GM10266 (cell line): Measurements from ENCODE around the gene ATRX.
"Not testable (repeated sequence)": the region's sequence is repeated elsewhere in the genome, so short reads cannot be mapped to it uniquely, and the experiment has no call there.

Source experiments
- DNase-seq: peaks from one replicate; pipeline ENCODE4 v3.0.0; 2012; ENCODE audit errors: extremely low spot score
- TF ChIP-seq, protein P1 (sequence below): IDR thresholded peaks from 2 replicates; pipeline ENCODE4 v1.5.1; 2012; ENCODE audit warnings: mild to moderate bottlenecking, low read depth; ENCODE audit not compliant: control insufficient read depth, insufficient read depth; ENCODE audit errors: missing control alignments

ATRX gene

DNA sequence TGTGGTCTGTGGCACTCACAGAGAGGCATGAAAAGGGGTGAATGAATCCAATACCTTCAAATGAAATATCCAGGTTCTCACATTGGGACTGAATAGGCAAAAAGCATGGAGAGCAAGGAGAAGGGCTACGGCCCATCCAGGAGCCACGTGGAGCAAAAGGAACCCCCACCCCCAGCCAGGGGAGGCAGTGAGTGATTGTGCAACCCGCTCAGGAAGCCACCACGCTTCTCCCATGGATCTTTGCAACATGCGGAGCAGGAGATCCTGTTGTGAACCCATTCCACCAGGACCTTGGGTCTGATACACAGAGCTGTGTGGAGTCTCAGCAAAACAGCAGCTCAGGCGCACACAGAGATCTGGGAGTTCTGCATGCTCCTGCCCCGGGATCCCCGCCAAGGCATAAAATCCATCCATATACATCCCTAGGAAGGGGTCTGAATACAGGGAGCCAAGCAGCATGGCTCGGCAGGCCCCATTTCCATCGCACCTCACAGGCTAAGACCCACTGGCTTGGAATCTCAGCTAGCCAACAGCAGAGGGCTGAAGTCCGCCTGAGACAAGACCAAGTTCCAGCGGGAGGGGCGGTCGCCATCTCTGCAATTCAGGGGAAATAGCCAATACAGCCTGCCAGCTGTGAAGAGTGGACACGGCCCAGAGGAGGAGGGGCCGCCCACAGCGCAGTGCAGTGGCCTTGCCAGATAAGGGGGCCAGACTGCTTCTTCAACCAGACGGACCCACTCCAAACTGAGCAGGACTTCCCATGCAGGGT, 258.6 kb downstream of the ATRX start:
- no peak for DNase-seq
- TF ChIP-seq, protein P1, sequence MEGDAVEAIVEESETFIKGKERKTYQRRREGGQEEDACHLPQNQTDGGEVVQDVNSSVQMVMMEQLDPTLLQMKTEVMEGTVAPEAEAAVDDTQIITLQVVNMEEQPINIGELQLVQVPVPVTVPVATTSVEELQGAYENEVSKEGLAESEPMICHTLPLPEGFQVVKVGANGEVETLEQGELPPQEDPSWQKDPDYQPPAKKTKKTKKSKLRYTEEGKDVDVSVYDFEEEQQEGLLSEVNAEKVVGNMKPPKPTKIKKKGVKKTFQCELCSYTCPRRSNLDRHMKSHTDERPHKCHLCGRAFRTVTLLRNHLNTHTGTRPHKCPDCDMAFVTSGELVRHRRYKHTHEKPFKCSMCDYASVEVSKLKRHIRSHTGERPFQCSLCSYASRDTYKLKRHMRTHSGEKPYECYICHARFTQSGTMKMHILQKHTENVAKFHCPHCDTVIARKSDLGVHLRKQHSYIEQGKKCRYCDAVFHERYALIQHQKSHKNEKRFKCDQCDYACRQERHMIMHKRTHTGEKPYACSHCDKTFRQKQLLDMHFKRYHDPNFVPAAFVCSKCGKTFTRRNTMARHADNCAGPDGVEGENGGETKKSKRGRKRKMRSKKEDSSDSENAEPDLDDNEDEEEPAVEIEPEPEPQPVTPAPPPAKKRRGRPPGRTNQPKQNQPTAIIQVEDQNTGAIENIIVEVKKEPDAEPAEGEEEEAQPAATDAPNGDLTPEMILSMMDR: no peak

DNA sequence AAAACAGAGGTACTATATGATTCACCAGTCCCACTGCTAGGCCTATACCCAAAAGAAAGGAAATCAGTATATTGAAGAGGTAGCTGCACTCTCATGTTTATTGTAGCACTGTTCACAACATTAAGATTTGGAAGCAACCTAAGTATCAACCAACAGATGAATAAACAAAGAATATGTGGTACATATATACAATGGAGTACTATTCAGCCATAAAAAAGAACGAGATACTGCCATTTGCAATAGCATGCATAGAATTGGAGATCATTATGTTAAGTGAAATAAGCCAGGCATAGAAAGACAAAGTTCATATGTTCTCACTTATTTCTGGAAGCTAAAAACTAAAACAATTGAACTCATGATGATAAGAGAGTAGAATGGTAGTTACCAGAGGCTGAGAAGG, 266.3 kb downstream of the ATRX start:
- no peak for DNase-seq

DNA sequence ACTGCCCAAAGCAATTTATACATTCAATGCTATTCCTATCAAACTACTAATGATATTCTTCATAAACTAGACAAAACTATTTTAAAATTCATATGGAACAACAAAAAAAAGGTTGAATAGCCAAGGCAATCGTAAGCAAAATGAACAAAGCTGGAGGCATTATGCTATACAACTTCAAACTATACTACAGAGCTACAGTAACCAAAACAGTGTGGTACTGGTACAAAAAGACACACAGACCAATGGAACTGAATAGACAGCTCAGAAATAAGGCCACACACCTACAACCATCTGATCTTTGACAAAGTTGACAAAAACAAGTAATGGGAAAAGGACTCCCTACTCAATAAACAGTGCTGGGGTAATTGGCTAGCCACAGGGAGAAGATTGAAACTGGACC, 271.8 kb downstream of the ATRX start:
- DNase-seq: no peak
- TF ChIP-seq, protein P1: no peak

More for the DNA sequence above, 266.3 kb downstream of the ATRX start:
- TF ChIP-seq, protein P1: no peak

DNA sequence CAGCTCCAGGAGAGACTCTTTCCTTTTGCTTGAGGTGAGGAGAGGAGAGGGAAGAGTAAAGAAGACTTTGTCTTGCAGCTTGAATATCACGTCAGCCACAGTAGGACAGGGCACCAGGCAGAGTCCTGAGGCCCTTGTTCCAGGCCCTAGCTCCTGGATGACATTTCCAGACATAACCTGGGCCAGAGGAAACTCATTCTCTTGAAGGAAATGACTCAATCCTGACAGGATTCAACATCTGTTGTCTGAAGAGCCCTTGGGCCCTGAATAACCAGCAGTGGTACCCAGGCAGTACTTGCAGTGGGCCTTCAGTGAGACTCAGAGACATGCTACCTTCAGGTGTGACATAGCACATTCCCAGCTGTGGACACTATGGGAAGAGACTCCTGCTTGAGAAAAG, 276.0 kb downstream of the ATRX start:
- TF ChIP-seq, protein P1: no peak
- no peak for DNase-seq

DNA sequence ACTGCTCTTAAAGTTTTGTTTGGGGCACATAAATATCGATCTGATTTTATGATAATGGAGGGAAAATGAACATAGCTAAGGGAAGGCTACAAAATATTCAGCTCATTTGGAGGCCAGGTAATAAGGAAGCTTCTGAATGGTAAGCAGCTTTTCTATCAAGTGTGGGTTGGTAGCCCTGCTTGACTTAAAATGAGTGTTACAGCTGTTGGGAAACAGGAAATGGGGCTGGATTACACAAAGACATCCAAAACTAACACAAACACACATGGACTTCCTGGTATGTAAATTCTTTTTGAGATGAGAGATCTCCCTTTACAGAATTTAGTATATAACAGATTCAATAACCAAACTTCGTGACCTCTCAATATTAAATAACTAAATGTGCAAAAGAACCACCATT, 280.8 kb downstream of the ATRX start:
- no peak for DNase-seq
- TF ChIP-seq, protein P1: no peak

DNA sequence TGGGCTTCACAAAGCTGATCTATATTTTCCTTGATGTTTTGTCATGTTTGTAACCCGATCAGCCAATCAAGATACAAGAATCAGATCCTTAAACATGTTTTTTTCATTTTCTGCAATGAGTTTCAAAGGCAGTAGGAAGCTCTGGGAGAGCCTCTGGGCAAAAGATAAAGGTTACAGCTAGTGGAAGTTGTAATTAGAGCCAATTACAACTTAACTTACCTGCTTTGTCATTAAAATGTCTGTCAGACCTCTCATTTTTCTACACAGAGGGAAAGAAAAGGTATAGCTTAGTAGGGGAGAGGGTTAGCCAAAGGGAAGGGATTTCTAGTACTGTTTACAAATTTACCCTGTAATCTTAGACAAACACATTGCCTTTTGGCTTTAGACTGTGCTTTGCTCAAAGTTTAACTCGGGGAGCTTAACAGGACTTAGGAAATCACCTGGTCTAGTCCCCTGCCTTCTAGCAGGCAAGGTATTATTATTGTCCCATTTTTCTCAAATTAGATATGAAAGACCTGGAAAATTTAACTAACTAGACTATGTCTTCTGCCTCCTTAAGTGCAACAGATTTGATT, 283.0 kb downstream of the ATRX start:
- DNase-seq: no peak
- TF ChIP-seq, protein P1: no peak

DNA sequence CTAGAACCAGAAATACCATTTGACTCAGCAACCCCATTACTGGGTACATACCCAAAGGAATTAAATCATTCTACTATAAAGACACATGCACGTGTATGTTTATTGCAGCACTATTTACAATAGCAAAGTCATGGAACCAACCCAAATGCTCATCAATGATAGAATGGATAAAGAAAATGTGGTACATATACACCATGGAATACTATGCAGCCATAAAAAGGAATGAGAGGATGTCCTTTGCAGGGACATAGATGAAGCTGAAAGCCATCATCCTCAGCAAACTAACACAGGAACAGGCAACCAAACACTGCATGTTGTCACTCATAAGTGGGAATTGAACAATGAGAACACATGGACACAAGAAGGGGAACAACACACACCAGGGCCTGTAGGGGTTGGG, 285.9 kb downstream of the ATRX start:
- DNase-seq: not testable (repeated sequence)
